Brain microvascular endothelial cell (primary cell): ENCODE results near the gene NMD3.

Experiments
- DNase-seq: peaks from one replicate; pipeline ENCODE4 v3.0.0-alpha.2; 2020
- H3K27ac ChIP-seq: fragments of 250-450 bp; sonication (Bioruptor Pico); 2 replicates; pipeline ENCODE4 v1.5.1; 2020; ENCODE audit warnings: mild to moderate bottlenecking, moderate library complexity
- H3K27me3 ChIP-seq: fragments of 250-450 bp; sonication (Bioruptor Pico); replicated peaks from 2 replicates; pipeline ENCODE4 v1.5.1; 2020; ENCODE audit warnings: mild to moderate bottlenecking
- H3K36me3 ChIP-seq: fragments of 250-450 bp; sonication (Bioruptor Pico); replicated peaks from 2 replicates; pipeline ENCODE4 v1.5.1; 2020; ENCODE audit warnings: mild to moderate bottlenecking
- H3K4me3 ChIP-seq: 2 replicates; pipeline ENCODE4 v1.5.1; 2011; ENCODE audit warnings: low read depth, mild to moderate bottlenecking, control low read depth, low read length, moderate library complexity
- CTCF ChIP-seq: IDR thresholded peaks from 2 replicates; pipeline ENCODE4 v1.5.1; 2011; ENCODE audit warnings: low read depth, mild to moderate bottlenecking, moderate library complexity, low read length, control low read depth, inconsistent platforms; ENCODE audit errors: missing control alignments
- in situ Hi-C: cut with HindIII; loops from 2 replicates; pipeline ENCODE4 v1.10.0; 2017; ENCODE audit warnings: low sequenced_read_pairs, low pct_ligation_motif_present

Gene NMD3

GRCh38 chr3:161222662-161223061 is 1.6 kb downstream of the NMD3 start:
- Histone ChIP-seq H3K27me3 (no peaks in the 10 kb centered on the region), H3K27ac (peak overlapping the region; percentile 96), H3K4me3 (peak overlapping the region; percentile 96), H3K36me3 (peaks cover 13% of the 10 kb centered on the region)
- TF ChIP-seq CTCF, result no peak
- DNase-seq, result no peak
- in situ Hi-C loops, result no loop called here

- no peak overlapping the region for H3K4me3 ChIP-seq
- H3K27me3 ChIP-seq, result no peaks in the 10 kb centered on the region
- no peak for TF ChIP-seq CTCF
- H3K36me3 ChIP-seq, result peaks cover 32% of the 10 kb centered on the region
- no peak overlapping the region for H3K27ac ChIP-seq
- DNase-seq, result no peak
- in situ Hi-C loops, result no loop called here
These were observed 3.7 kb downstream of the NMD3 start for GRCh38 chr3:161224786-161225185.

- TF ChIP-seq CTCF, result no peak
- Histone ChIP-seq H3K36me3 (peaks cover 57% of the 10 kb centered on the region), H3K27ac (no peak overlapping the region), H3K27me3 (no peaks in the 10 kb centered on the region), H3K4me3 (no peak overlapping the region)
- in situ Hi-C loops, result no loop called here
- DNase-seq, result no peak
These were observed 9.6 kb downstream of the NMD3 start for GRCh38 chr3:161230621-161231171.

GRCh38 chr3:161231861-161232260 is 10.8 kb downstream of the NMD3 start:
- H3K36me3 ChIP-seq, result peaks cover 59% of the 10 kb centered on the region
- no peak for DNase-seq
- TF ChIP-seq CTCF, result no peak
- H3K4me3 ChIP-seq, result no peak overlapping the region
- in situ Hi-C loops, result no loop called here
- H3K27ac ChIP-seq, result no peak overlapping the region
- H3K27me3 ChIP-seq, result no peaks in the 10 kb centered on the region

- DNase-seq, result no peak
- no peak overlapping the region for H3K27ac ChIP-seq
- in situ Hi-C loops, result no loop called here
- no peak overlapping the region for H3K4me3 ChIP-seq
- H3K36me3 ChIP-seq, result peaks cover 54% of the 10 kb centered on the region
- H3K27me3 ChIP-seq, result no peaks in the 10 kb centered on the region
- no peak for TF ChIP-seq CTCF
These were observed 12.4 kb downstream of the NMD3 start for GRCh38 chr3:161233557-161233956.

- Histone ChIP-seq H3K27me3 (no peaks in the 10 kb centered on the region), H3K27ac (no peak overlapping the region), H3K36me3 (peaks cover 48% of the 10 kb centered on the region), H3K4me3 (no peak overlapping the region)
- in situ Hi-C loops, result no loop called here
- no peak for DNase-seq
- no peak for TF ChIP-seq CTCF
These were observed 15.1 kb downstream of the NMD3 start for GRCh38 chr3:161236240-161236639.
